NB4 (cell line): Measurements from ENCODE around the gene SUN2.

Experiments
- CTCF ChIP-seq: IDR thresholded peaks from one replicate; pipeline ENCODE4 v1.5.1; 2012; ENCODE audit warnings: low read depth, low read length
- POLR2A ChIP-seq: IDR thresholded peaks from 2 replicates; pipeline ENCODE4 v1.6.1; 2011; ENCODE audit warnings: mild to moderate bottlenecking; ENCODE audit not compliant: insufficient read length; ENCODE audit errors: extremely low read depth

- no peak for TF ChIP-seq POLR2A
- no peak for TF ChIP-seq CTCF
Measured at GRCh38 chr22:38742176-38742942, 13.4 kb downstream of the SUN2 start.
